ENCODE results near the gene VSTM5. TPM values are rescaled to one million over a fixed set of nuclear protein-coding genes. Genes with fewer than 3 reads are reported as not detected.

The VSTM5 gene
- total and polyA plus RNA-seq, 2 donors (not counting 3 experiments of a cell fraction or from before 2014, with no cell fraction given) = 0.03 TPM; not detected in 1

DNA sequence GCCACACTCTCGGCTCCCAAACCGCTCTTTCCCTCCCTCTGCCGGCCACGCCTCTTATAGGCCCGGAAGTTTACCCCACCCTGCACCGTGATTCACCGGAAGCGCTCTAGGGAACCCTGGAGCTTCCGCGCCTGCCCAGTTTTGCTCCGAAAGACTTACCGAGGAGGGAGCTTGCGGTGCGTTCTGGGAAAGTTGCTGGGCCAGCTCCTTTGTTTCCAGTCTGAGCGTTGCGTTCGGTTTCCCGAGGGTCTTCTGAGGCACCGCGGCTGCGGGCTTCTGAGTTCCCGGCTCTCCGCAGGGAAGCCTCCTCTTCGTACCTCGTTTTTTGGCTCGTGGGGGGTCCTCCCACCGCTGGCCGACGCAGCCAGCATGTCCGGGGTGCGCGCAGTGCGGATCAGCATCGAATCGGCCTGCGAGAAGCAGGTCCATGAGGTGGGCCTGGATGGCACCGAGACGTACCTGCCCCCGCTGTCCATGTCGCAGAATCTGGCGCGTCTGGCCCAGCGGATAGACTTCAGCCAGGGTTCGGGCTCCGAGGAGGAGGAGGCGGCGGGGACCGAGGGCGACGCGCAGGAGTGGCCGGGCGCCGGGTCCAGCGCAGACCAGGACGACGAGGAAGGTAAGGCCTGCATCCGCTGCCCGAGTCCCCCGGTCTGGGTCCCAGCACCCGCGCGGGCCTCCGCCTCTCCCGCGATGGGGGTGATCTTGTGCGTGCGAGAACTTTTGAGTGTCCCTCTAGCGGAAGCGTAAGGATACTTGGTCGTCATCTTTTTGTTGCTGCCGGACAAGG, 66.1 kb downstream of the VSTM5 start, which contains the start of gene MED17:
TSS of gene MED17 (plus strand) at position 138 of the 790 bp plus-strand sequence. CDS start at position 370, 232 bp downstream.
- Histone ChIP-seq H3K4me1 (ENCODE audit: control insufficient read depth, extremely low read depth, insufficient read depth, low read length) (peaks cover 22% of the 10 kb centered on the region), H2AFZ (ENCODE audit: low read depth, low read length) (peak within 1 kb of the TSS; percentile 74), H3K79me2 (ENCODE audit: control insufficient read depth, insufficient read depth, low read length) (peaks cover 49% of the 10 kb centered on the region), H3K4me3 (replicated peaks in 1 of 3; ENCODE audit: insufficient read depth in 1 of 3, low read depth in 1 of 3, low read length in 3 of 3) (peak within 1 kb of the TSS; percentile 81 to 96 (median 85)), H3K27me3 (ENCODE audit: control insufficient read depth in 2 of 2, insufficient read depth in 2 of 2, low read length in 2 of 2) (no peaks in the 10 kb centered on the region), H3K4me2 (ENCODE audit: insufficient read depth, low read length) (peak within 1 kb of the TSS; percentile 80), H4K20me1 (replicated peaks; ENCODE audit: control insufficient read depth, extremely low read depth, insufficient read depth, low read length) (peaks cover 5% of the 10 kb centered on the region), H3K27ac (ENCODE audit: insufficient read depth, low read depth, low read length) (peak within 1 kb of the TSS; percentile 87), H3K9me3 (replicated peaks; ENCODE audit: control insufficient read depth, insufficient read depth, low read length) (no peaks in the 10 kb centered on the region), H3K36me3 (ENCODE audit: control insufficient read depth in 2 of 2, extremely low read depth in 1 of 2, insufficient read depth in 2 of 2, low read length in 2 of 2) (peaks cover 0 to 1% of the 10 kb centered on the region in 2 experiments), H3K9ac (replicated peaks; ENCODE audit: extremely low read depth, insufficient read depth, low read length) (peak within 1 kb of the TSS; percentile 97), H3K9me1 (replicated peaks; ENCODE audit: control insufficient read depth, extremely low read depth, insufficient read depth, low read length) (no peaks in the 10 kb centered on the region)
- peak; percentile 88 for FAIRE-seq
- DNase-seq (ENCODE audit: low read depth, low spot score) = peak; percentile 93
- BruUV-seq (replicated peaks) = TSS peak; percentile 57
- POLR2A ChIA-PET = interaction anchor here (0.6 to 1.4 kb wide), 8 partner anchors 14 to 710 kb away, joined by 3 to 47 read pairs (median 4); partner anchors contain the start of genes ANKRD49, C11orf54, CEP295 and MRE11
- no peak for TF ChIP-seq GATA2 (IDR thresholded peaks at IDR 0.05; ENCODE audit: insufficient read depth, insufficient read length, low read depth, low read length)
- TF ChIP-seq, protein P1, sequence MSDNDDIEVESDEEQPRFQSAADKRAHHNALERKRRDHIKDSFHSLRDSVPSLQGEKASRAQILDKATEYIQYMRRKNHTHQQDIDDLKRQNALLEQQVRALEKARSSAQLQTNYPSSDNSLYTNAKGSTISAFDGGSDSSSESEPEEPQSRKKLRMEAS (IDR thresholded peaks at IDR 0.05; ENCODE audit: insufficient read depth, insufficient read length) = no peak
- TF ChIP-seq POLR2A (IDR thresholded peaks at IDR 0.05; ENCODE audit: low read depth, low read length) = peak; percentile 94
- TF ChIP-seq POLR2AphosphoS5 (IDR thresholded peaks at IDR 0.05; ENCODE audit: insufficient read depth, low read depth, low read length) = peak; percentile 96
- TF ChIP-seq JUN (IDR thresholded peaks at IDR 0.05; ENCODE audit: borderline replicate concordance, insufficient read depth, insufficient read length, low read depth) = no peak
- peak; percentile 76 for TF ChIP-seq FOS (IDR thresholded peaks at IDR 0.05; ENCODE audit: borderline replicate concordance, insufficient read depth, low read length)
- TF ChIP-seq MYC (IDR thresholded peaks at IDR 0.05; ENCODE audit: low read depth, low read length) = no peak
- TF ChIP-seq, protein P2, sequence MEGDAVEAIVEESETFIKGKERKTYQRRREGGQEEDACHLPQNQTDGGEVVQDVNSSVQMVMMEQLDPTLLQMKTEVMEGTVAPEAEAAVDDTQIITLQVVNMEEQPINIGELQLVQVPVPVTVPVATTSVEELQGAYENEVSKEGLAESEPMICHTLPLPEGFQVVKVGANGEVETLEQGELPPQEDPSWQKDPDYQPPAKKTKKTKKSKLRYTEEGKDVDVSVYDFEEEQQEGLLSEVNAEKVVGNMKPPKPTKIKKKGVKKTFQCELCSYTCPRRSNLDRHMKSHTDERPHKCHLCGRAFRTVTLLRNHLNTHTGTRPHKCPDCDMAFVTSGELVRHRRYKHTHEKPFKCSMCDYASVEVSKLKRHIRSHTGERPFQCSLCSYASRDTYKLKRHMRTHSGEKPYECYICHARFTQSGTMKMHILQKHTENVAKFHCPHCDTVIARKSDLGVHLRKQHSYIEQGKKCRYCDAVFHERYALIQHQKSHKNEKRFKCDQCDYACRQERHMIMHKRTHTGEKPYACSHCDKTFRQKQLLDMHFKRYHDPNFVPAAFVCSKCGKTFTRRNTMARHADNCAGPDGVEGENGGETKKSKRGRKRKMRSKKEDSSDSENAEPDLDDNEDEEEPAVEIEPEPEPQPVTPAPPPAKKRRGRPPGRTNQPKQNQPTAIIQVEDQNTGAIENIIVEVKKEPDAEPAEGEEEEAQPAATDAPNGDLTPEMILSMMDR (IDR thresholded peaks at IDR 0.05; ENCODE audit: extremely low read depth in 1 of 2, insufficient read depth in 1 of 2, low read depth in 1 of 2, low read length in 2 of 2) = peak; percentile 16 to 32
- no peak for TF ChIP-seq EZH2 (IDR thresholded peaks at IDR 0.05; ENCODE audit: borderline replicate concordance, low read depth, low read length, severe bottlenecking)
- CTCF ChIA-PET = interaction anchor here (0.5 to 1.8 kb wide), 10 partner anchors 10 to 1324 kb away, joined by 3 to 16 read pairs (median 6); partner anchors contain the start of genes C11orf54 and TAF1D
- intact Hi-C loops (cut with micrococcal nuclease) (loop anchor here (1.0 to 10.0 kb wide), 3 partner anchors 43 to 550 kb away; partner anchors contain the start of genes C11orf54, CEP295 and TAF1D), dilution Hi-C loops (cut with MboI; ENCODE audit: extremely low pct_ligation_motif_present, low sequenced_read_pairs) (no loop called here)

Data from endothelial cell of umbilical vein (primary cell).